ENCODE data around the gene NR4A3. TPM values are rescaled to one million over a fixed set of nuclear protein-coding genes. Genes with fewer than 3 reads are reported as not detected.

NR4A3 gene
- total and polyA plus RNA-seq, 2 experiments from 2014 or later = 0.10 to 0.17 TPM

GRCh38 chr9:99807276-99807852 is 14.3 kb upstream of the NR4A3 start:
- no peak overlapping the region for H3K27ac ChIP-seq (ENCODE audit: low read depth)
- no peaks in the 10 kb centered on the region for H4K20me1 ChIP-seq (replicated peaks; ENCODE audit: insufficient read depth)
- ATAC-seq (peak; percentile 69), DNase-seq (ENCODE audit: low spot score) (peak; percentile 86)
- H3K27me3 ChIP-seq (ENCODE audit: insufficient read depth) = no peaks in the 10 kb centered on the region
- peaks cover 25% of the 10 kb centered on the region for H3K4me1 ChIP-seq (ENCODE audit: insufficient read depth)
- H3K36me3 Mint-ChIP-seq (ENCODE audit: low read depth) = no peaks in the 10 kb centered on the region; the same call in 2 of the 3 replicates
- no peaks in the 10 kb centered on the region for H3K9me2 ChIP-seq (ENCODE audit: insufficient read depth)
- H2AFZ ChIP-seq = no peak overlapping the region
- no peaks in the 10 kb centered on the region for H3K27me3 Mint-ChIP-seq (ENCODE audit: insufficient read depth, low read depth, poor library complexity)
- no peaks in the 10 kb centered on the region for H3K36me3 ChIP-seq (ENCODE audit: insufficient read depth)
- H3K4me1 Mint-ChIP-seq = peaks cover 37% of the 10 kb centered on the region
- no peaks in the 10 kb centered on the region for H3K9me3 Mint-ChIP-seq
- no peak overlapping the region for H3K4me3 Mint-ChIP-seq
- no peak overlapping the region for H3K4me3 ChIP-seq
- no peaks in the 10 kb centered on the region for H3F3A ChIP-seq (replicated peaks; ENCODE audit: low read depth)
- H3K27ac Mint-ChIP-seq = no peak overlapping the region; the same call in 1 of the 2 replicates
- H3K79me2 ChIP-seq (replicated peaks; ENCODE audit: insufficient read depth) = peaks cover 46% of the 10 kb centered on the region
- no peak overlapping the region for H3K4me2 ChIP-seq
- TF ChIP-seq REST (IDR thresholded peaks at IDR 0.05; ENCODE audit: unreplicated experiment) = no peak
- TF ChIP-seq, protein P1, sequence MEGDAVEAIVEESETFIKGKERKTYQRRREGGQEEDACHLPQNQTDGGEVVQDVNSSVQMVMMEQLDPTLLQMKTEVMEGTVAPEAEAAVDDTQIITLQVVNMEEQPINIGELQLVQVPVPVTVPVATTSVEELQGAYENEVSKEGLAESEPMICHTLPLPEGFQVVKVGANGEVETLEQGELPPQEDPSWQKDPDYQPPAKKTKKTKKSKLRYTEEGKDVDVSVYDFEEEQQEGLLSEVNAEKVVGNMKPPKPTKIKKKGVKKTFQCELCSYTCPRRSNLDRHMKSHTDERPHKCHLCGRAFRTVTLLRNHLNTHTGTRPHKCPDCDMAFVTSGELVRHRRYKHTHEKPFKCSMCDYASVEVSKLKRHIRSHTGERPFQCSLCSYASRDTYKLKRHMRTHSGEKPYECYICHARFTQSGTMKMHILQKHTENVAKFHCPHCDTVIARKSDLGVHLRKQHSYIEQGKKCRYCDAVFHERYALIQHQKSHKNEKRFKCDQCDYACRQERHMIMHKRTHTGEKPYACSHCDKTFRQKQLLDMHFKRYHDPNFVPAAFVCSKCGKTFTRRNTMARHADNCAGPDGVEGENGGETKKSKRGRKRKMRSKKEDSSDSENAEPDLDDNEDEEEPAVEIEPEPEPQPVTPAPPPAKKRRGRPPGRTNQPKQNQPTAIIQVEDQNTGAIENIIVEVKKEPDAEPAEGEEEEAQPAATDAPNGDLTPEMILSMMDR (conservative IDR thresholded peaks at IDR 0.05; ENCODE audit: low read depth in 2 of 2) = peak; percentile 75 to 96

GRCh38 chr9:99807956-99808355 is 13.7 kb upstream of the NR4A3 start:
- Histone ChIP-seq H3K4me3 (no peak overlapping the region), H3K4me1 (ENCODE audit: insufficient read depth) (peaks cover 29% of the 10 kb centered on the region), H3K9me2 (ENCODE audit: insufficient read depth) (no peaks in the 10 kb centered on the region), H3K79me2 (replicated peaks; ENCODE audit: insufficient read depth) (peaks cover 52% of the 10 kb centered on the region), H3K27ac (ENCODE audit: low read depth) (no peak overlapping the region), H3K4me2 (no peak overlapping the region), H4K20me1 (replicated peaks; ENCODE audit: insufficient read depth) (no peaks in the 10 kb centered on the region), H3K36me3 (ENCODE audit: insufficient read depth) (no peaks in the 10 kb centered on the region), H3K27me3 (ENCODE audit: insufficient read depth) (no peaks in the 10 kb centered on the region), H3F3A (replicated peaks; ENCODE audit: low read depth) (no peaks in the 10 kb centered on the region), H2AFZ (no peak overlapping the region)
- Mint-ChIP-seq H3K9me3 (no peaks in the 10 kb centered on the region), H3K27ac (no peak overlapping the region), H3K36me3 (ENCODE audit: low read depth) (no peaks in the 10 kb centered on the region; the same call in 2 of the 3 replicates), H3K27me3 (ENCODE audit: insufficient read depth, low read depth, poor library complexity) (no peaks in the 10 kb centered on the region), H3K4me3 (no peak overlapping the region), H3K4me1 (peaks cover 40% of the 10 kb centered on the region)
- ATAC-seq (no peak), DNase-seq (ENCODE audit: low spot score) (no peak)
- TF ChIP-seq, protein P2, sequence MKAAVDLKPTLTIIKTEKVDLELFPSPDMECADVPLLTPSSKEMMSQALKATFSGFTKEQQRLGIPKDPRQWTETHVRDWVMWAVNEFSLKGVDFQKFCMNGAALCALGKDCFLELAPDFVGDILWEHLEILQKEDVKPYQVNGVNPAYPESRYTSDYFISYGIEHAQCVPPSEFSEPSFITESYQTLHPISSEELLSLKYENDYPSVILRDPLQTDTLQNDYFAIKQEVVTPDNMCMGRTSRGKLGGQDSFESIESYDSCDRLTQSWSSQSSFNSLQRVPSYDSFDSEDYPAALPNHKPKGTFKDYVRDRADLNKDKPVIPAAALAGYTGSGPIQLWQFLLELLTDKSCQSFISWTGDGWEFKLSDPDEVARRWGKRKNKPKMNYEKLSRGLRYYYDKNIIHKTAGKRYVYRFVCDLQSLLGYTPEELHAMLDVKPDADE (IDR thresholded peaks at IDR 0.05) = no peak
- TF ChIP-seq CREB1 (CRISPR knock-in tag; IDR thresholded peaks at IDR 0.05; ENCODE audit: low read depth) (no peak), NANOG (IDR thresholded peaks at IDR 0.05; ENCODE audit: borderline replicate concordance) (no peak), ZNF114 (CRISPR knock-in tag; IDR thresholded peaks at IDR 0.05) (no peak)
- TF ChIP-seq, protein P1 (conservative IDR thresholded peaks at IDR 0.05; ENCODE audit: low read depth in 2 of 2) = no peak

Measured in GM23338 (cell line).